ENCODE measurements around the gene DOCK3. TPM values are rescaled to one million over a fixed set of nuclear protein-coding genes. Genes with fewer than 3 reads are reported as not detected.
"Not testable (repeated sequence)": the region's sequence is repeated elsewhere in the genome, so short reads cannot be mapped to it uniquely, and the experiment has no call there.

The DOCK3 gene
- total RNA-seq, 3 donors from 2014 or later (not counting 1 experiment from before 2014, with no cell fraction given), result 1.4 to 2.4 (median 1.7) TPM

DNA sequence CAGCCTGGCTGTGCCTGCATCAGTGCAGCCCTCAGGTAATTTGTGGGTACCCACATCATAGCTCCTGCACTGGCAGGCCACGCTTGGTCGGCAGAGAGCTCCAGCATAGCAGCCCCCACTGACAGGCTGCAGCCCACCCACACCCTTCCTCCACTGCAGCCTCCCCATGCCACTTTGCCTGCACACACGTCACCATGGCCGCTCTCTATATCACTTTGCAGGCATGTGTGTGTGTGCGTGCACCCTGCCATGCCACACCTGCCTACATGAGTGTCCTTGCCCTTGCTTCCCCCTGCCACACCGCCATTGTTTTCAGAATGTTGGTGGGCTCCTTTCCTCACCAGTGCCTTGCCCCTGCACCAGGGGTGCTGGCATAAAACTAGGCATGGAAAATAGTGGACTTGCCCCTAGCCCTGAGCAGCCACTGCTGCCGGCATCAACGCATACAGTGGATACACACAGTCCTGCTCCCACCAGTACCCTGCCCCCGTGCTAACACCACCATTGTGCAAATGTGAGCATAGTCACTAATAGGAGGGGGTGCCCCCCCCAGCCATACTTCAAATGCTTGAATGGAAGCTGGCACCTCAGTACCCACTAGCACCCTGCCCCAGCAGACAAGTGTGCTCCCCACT lies 431.6 kb downstream of the DOCK3 start:
- Mint-ChIP-seq H3K4me1 (no peaks in the 10 kb centered on the region), H3K27me3 (ENCODE audit: low read depth in 2 of 2) (peaks cover 25 to 38% of the 10 kb centered on the region in 2 donors), H3K36me3 (peaks cover 25% of the 10 kb centered on the region), H3K27ac (no peak overlapping the region), H3K4me3 (no peak overlapping the region), H3K9me3 (peaks cover 4 to 19% of the 10 kb centered on the region in 2 donors)
- Histone ChIP-seq H3K4me1 (ENCODE audit: control insufficient read depth, insufficient read depth, low read length) (no peaks in the 10 kb centered on the region), H3K27ac (ENCODE audit: low read length) (no peak overlapping the region), H3K36me3 (ENCODE audit: control insufficient read depth, insufficient read depth, low read length) (no peaks in the 10 kb centered on the region), H3K4me3 (ENCODE audit: low read length) (no peak overlapping the region), H3K27me3 (ENCODE audit: control insufficient read depth, insufficient read depth, low read length) (no peaks in the 10 kb centered on the region), H3K9me3 (ENCODE audit: control insufficient read depth, insufficient read depth, low read length) (peaks cover 4% of the 10 kb centered on the region)
- WGBS (ENCODE audit: insufficient coverage), result 94% methylated on average over 9 of the region's 9 CpGs
- no peak for DNase-seq
- intact Hi-C loops (cut with micrococcal nuclease), result loop anchor here (10.0 kb wide), 1 partner anchor 132 kb away; no protein-coding TSS in a partner anchor
- peak in 1 of 3 donors; percentile 35 for ATAC-seq
- TF ChIP-seq, protein P1, sequence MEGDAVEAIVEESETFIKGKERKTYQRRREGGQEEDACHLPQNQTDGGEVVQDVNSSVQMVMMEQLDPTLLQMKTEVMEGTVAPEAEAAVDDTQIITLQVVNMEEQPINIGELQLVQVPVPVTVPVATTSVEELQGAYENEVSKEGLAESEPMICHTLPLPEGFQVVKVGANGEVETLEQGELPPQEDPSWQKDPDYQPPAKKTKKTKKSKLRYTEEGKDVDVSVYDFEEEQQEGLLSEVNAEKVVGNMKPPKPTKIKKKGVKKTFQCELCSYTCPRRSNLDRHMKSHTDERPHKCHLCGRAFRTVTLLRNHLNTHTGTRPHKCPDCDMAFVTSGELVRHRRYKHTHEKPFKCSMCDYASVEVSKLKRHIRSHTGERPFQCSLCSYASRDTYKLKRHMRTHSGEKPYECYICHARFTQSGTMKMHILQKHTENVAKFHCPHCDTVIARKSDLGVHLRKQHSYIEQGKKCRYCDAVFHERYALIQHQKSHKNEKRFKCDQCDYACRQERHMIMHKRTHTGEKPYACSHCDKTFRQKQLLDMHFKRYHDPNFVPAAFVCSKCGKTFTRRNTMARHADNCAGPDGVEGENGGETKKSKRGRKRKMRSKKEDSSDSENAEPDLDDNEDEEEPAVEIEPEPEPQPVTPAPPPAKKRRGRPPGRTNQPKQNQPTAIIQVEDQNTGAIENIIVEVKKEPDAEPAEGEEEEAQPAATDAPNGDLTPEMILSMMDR (IDR thresholded peaks at IDR 0.05), result no peak

DNA sequence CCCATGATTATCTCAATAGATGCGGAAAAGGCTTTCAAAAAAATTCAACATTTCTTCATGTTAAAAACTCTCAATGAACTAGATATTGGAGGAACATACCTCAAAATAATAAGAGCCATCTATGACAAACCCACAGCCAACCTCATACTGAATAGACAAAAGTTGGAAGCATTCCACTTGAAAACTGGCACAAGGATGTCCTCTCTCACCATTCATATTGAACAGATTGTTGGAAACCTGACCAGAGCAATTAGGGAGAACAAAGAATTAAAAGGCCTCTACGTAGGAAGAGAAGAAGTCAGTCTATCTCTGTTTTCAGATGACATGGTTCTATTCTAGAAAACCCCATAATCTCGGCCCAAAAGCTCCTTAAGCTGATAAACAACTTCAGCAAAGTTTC lies 435.9 kb downstream of the DOCK3 start:
- peaks cover 25% of the 10 kb centered on the region in 2 donors for H3K27me3 Mint-ChIP-seq (ENCODE audit: low read depth in 2 of 2)
- H3K27ac Mint-ChIP-seq, result no peak overlapping the region
- Histone ChIP-seq H3K27me3 (ENCODE audit: control insufficient read depth, insufficient read depth, low read length) (no peaks in the 10 kb centered on the region), H3K4me3 (ENCODE audit: low read length) (no peak overlapping the region), H3K4me1 (ENCODE audit: control insufficient read depth, insufficient read depth, low read length) (no peaks in the 10 kb centered on the region), H3K9me3 (ENCODE audit: control insufficient read depth, insufficient read depth, low read length) (peaks cover 4% of the 10 kb centered on the region), H3K27ac (ENCODE audit: low read length) (no peak overlapping the region), H3K36me3 (ENCODE audit: control insufficient read depth, insufficient read depth, low read length) (no peaks in the 10 kb centered on the region)
- intact Hi-C loops (cut with micrococcal nuclease), result no loop called here
- peaks cover 25% of the 10 kb centered on the region for H3K36me3 Mint-ChIP-seq
- no peak for DNase-seq
- WGBS (ENCODE audit: insufficient coverage), result 88% methylated on average over 3 of the region's 3 CpGs
- no peaks in the 10 kb centered on the region for H3K4me1 Mint-ChIP-seq
- no peak for ATAC-seq
- TF ChIP-seq, protein P1 (IDR thresholded peaks at IDR 0.05), result no peak
- H3K9me3 Mint-ChIP-seq, result peaks cover 4 to 19% of the 10 kb centered on the region in 2 donors
- H3K4me3 Mint-ChIP-seq, result no peak overlapping the region

DNA sequence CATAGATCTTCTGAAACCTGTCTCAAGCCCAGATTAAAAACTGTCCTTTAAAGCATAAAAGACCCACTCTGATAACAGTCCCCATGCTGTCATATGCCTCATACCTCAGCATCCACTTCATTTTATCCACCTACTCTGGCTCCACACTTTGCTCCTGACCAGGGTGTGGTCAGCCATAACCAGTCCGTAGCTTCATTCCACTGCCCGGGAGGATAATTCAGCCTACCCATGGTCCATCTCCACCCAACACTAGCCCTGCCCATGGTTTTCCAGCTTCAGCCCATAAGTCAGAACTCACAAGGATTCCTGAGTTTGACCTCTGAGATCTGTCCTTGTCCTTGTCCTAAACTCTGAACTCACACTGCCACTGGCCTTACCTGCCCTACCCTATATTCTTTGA lies 448.2 kb downstream of the DOCK3 start:
- Mint-ChIP-seq H3K4me3 (no peak overlapping the region), H3K27ac (no peak overlapping the region), H3K4me1 (no peaks in the 10 kb centered on the region), H3K36me3 (peaks cover 15% of the 10 kb centered on the region), H3K9me3 (peaks cover 0 to 2% of the 10 kb centered on the region in 2 donors), H3K27me3 (ENCODE audit: low read depth in 2 of 2) (peaks cover 0 to 13% of the 10 kb centered on the region in 2 donors)
- DNase-seq (no peak), ATAC-seq (no peak)
- no peak overlapping the region for H3K4me3 ChIP-seq (ENCODE audit: low read length)
- no peaks in the 10 kb centered on the region for H3K36me3 ChIP-seq (ENCODE audit: control insufficient read depth, insufficient read depth, low read length)
- no peak overlapping the region for H3K27ac ChIP-seq (ENCODE audit: low read length)
- TF ChIP-seq, protein P1 (IDR thresholded peaks at IDR 0.05), result no peak
- H3K27me3 ChIP-seq (ENCODE audit: control insufficient read depth, insufficient read depth, low read length), result no peaks in the 10 kb centered on the region
- intact Hi-C loops (cut with micrococcal nuclease), result no loop called here
- H3K4me1 ChIP-seq (ENCODE audit: control insufficient read depth, insufficient read depth, low read length), result no peaks in the 10 kb centered on the region
- no peaks in the 10 kb centered on the region for H3K9me3 ChIP-seq (ENCODE audit: control insufficient read depth, insufficient read depth, low read length)
- 97% methylated on average over 2 of the region's 2 CpGs for WGBS (ENCODE audit: insufficient coverage)

DNA sequence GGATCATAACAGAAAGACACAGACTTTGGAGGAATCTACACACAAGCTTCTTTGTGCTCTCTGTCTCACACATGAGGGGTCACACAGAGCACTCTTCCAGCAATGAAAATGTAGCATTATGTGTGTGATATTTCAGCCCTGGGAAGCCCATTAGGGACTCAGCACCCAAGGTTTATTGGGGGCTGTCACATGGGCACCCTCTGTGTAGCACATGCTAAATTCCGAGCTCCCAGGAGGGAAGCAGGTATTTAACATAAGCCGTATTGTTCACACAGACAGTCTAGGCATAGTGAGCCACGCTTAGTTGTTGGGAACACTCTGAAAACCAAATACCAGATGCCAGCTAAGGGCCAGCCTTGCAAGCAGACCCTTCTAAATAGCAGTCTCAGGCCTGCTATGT lies 448.8 kb downstream of the DOCK3 start:
- no peak overlapping the region for H3K27ac ChIP-seq (ENCODE audit: low read length)
- TF ChIP-seq, protein P1 (IDR thresholded peaks at IDR 0.05), result no peak
- 89% methylated on average over 3 of the region's 3 CpGs for WGBS (ENCODE audit: insufficient coverage)
- H3K9me3 Mint-ChIP-seq, result peaks cover 0 to 2% of the 10 kb centered on the region in 2 donors
- peaks cover 9% of the 10 kb centered on the region for H3K36me3 Mint-ChIP-seq
- no peak overlapping the region for H3K27ac Mint-ChIP-seq
- H3K4me3 ChIP-seq (ENCODE audit: low read length), result no peak overlapping the region
- DNase-seq (no peak), ATAC-seq (no peak)
- H3K4me3 Mint-ChIP-seq, result no peak overlapping the region
- H3K4me1 ChIP-seq (ENCODE audit: control insufficient read depth, insufficient read depth, low read length), result no peaks in the 10 kb centered on the region
- no peaks in the 10 kb centered on the region for H3K4me1 Mint-ChIP-seq
- no peaks in the 10 kb centered on the region for H3K36me3 ChIP-seq (ENCODE audit: control insufficient read depth, insufficient read depth, low read length)
- intact Hi-C loops (cut with micrococcal nuclease), result no loop called here
- no peaks in the 10 kb centered on the region for H3K27me3 ChIP-seq (ENCODE audit: control insufficient read depth, insufficient read depth, low read length)
- no peaks in the 10 kb centered on the region for H3K9me3 ChIP-seq (ENCODE audit: control insufficient read depth, insufficient read depth, low read length)
- H3K27me3 Mint-ChIP-seq (ENCODE audit: low read depth in 2 of 2), result peaks cover 0 to 13% of the 10 kb centered on the region in 2 donors

DNA sequence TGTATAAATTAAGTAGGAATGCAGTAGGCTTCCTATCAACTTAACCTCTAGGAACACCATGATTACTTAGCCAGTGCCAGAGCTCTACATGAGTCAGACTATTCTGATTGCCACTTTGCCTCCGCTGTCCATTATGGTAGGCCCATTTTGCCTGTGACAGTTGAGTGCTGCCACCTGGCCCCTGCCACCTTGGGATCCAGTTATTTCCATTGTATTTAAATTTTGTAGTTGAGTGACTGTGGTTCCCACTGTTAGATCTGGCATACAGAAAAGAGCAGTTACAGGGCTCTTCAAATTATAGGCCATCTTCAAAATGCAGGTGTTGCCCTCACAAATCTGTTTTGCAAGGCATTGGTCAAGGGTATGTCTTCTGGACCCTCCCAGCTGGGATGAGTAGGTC lies 456.9 kb downstream of the DOCK3 start:
- H3K9me3 ChIP-seq (ENCODE audit: control insufficient read depth, insufficient read depth, low read length); H3K4me1 Mint-ChIP-seq; H3K36me3 ChIP-seq (ENCODE audit: control insufficient read depth, insufficient read depth, low read length); H3K4me1 ChIP-seq (ENCODE audit: control insufficient read depth, insufficient read depth, low read length); H3K4me3 ChIP-seq (ENCODE audit: low read length); H3K27me3 Mint-ChIP-seq (ENCODE audit: low read depth in 2 of 2); H3K27ac Mint-ChIP-seq; H3K4me3 Mint-ChIP-seq; H3K27me3 ChIP-seq (ENCODE audit: control insufficient read depth, insufficient read depth, low read length); H3K36me3 Mint-ChIP-seq; DNase-seq; H3K27ac ChIP-seq (ENCODE audit: low read length); intact Hi-C loops (cut with micrococcal nuclease); ATAC-seq; H3K9me3 Mint-ChIP-seq: not testable (repeated sequence)
- 100% methylated on average over 1 of the region's 1 CpG for WGBS (ENCODE audit: insufficient coverage)
